HepG2 (cell line): ENCODE results near the gene NDUFS7.

Experiments
- CBFB ChIP-seq: sonication (generic); formaldehyde crosslinking; IDR thresholded peaks from 2 replicates; pipeline ENCODE4 v1.4.0; 2020; ENCODE audit warnings: missing genetic modification reagents
- ZNF574 ChIP-seq: sonication (generic); formaldehyde crosslinking; IDR thresholded peaks from 2 replicates; pipeline ENCODE4 v1.4.0; 2020; ENCODE audit warnings: missing genetic modification reagents
- TF ChIP-seq, protein P1 (sequence below): sonication (generic); formaldehyde crosslinking; IDR thresholded peaks from 2 replicates; pipeline ENCODE4 v1.5.0; 2020; ENCODE audit warnings: mild to moderate bottlenecking, missing genetic modification reagents, moderate library complexity

DNA sequence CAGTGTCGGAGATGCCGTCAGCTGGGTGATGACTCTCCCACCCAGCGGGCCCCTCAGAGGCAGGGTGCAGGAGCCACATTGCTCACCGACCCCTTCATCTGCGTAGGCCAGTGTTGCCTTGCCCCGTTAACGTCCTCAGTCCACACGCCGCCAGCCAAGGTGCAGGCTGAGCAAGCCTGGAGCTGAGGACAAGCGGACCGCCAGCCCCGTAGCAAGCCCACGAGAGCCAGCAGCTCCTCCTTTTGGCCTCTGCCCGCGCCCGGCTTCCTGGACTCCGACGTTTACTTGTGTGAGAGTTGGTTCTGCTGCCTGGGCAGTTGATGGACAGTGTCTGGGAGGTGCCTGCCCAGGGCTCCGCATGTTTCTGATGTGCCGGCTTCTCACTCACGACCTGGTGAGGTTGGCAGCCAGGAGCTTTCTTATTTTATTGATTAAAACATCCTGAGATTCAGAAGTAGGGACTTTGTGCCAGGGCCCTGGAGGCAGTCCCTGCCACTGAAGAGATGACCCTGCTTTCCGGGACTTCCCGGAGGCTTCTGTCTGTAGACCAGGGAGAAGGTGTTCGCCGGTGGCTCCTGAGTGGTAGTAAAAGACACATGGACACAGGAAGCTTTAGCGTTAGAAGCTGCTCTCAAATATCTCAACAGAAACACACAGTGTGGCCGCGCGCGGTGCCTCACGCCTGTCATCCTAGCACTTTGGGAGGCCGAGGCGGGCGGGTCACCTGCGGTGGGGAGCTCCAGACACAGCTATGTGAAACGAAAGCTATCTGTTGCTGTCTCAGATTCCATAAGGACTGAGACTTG, 29.5 kb downstream of the NDUFS7 start:
- no peak for TF ChIP-seq ZNF574 (CRISPR knock-in tag)
- no peak for TF ChIP-seq CBFB (CRISPR knock-in tag)
- TF ChIP-seq, protein P1, sequence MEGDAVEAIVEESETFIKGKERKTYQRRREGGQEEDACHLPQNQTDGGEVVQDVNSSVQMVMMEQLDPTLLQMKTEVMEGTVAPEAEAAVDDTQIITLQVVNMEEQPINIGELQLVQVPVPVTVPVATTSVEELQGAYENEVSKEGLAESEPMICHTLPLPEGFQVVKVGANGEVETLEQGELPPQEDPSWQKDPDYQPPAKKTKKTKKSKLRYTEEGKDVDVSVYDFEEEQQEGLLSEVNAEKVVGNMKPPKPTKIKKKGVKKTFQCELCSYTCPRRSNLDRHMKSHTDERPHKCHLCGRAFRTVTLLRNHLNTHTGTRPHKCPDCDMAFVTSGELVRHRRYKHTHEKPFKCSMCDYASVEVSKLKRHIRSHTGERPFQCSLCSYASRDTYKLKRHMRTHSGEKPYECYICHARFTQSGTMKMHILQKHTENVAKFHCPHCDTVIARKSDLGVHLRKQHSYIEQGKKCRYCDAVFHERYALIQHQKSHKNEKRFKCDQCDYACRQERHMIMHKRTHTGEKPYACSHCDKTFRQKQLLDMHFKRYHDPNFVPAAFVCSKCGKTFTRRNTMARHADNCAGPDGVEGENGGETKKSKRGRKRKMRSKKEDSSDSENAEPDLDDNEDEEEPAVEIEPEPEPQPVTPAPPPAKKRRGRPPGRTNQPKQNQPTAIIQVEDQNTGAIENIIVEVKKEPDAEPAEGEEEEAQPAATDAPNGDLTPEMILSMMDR, result no peak
